ENCODE results near the gene COL5A2.

Gene COL5A2

DNA sequence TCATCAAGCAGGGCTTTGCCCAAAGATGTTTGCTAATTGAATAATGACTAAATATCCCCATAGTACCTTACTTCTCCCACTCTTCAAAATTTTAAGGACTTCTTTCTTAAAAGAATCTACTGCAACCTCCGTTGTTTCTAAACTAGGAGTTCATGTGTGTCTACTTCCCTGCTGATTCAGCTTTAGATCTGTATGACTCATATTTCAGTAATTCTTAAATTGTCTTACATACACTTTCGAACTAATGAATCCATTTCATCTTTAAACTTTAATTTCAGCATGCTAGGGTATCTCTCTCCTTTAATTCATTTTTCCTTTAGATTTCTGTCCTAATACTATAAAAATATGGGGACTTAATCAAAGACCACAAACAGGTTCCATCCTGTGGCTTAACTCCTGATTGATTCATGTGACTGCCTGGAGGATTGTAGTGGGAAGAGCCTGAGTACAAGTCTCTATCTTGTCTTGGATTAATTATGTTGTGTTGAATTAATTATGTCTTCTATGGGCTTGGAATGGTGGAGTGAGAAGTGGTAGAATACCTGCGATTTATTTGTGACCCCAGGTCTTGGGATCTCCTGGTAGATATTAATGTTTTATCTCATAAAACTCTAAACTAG lies 24.9 kb upstream of the COL5A2 start:
- no peak for DNase-seq (ENCODE audit: low read depth in 1 of 2, low spot score in 1 of 2)
- in situ Hi-C loops (cut with HindIII; ENCODE audit: low pct_unique_long_range_greater_than_20kb, low sequenced_read_pairs): no loop called here
- no peak for TF ChIP-seq JUND (IDR thresholded peaks at IDR 0.05; ENCODE audit: low read depth)

DNA sequence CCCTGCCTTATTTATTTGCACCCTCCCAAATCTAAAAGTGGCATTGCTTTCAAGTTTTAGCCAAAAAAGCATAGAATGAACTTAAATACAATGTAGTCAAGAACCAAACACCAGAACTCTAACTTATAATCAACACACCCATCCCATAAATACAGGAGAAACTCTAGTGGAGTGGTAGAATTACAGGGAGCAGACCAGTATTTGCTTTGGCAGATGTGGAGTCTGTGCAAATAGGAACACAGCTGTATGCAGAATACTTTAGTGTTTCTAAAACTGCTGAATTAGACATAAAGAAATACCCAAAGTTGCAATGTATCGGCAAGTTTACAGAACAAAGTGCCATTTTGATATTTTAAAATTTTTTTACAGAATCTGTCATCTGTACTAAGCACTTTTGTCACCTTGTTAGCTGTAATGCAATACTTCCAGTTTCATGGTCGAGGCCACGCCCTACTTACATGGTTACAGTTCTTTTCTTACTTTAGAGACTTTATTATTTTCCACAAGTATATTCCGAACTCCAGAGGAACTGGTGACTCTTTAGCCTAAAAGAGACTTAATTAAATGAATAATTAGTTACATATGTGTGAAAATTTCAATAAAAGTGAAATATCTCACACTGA lies 23.7 kb upstream of the COL5A2 start:
- no peak for TF ChIP-seq JUND (IDR thresholded peaks at IDR 0.05; ENCODE audit: low read depth)
- in situ Hi-C loops (cut with HindIII; ENCODE audit: low pct_unique_long_range_greater_than_20kb, low sequenced_read_pairs): no loop called here

DNA sequence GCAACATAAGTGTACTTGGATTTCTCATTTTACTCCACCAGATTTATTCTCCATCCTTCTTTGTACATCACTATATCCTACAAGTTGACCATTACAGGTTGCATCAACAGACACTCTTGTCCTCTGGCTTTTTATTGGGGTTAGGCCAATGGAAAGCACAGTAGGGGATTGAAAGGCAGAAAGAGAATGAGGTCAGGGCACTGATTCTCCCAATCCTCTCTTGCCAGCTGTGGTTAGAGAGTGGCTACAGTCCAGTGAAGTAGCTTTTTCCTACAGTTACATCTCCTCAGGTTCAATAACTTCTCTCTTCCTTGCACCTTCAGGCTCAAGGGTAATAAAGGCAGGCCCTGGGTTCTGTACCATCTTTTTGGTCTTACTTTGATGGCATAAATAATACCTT lies 20.2 kb upstream of the COL5A2 start:
- in situ Hi-C loops (cut with HindIII; ENCODE audit: low pct_unique_long_range_greater_than_20kb, low sequenced_read_pairs): no loop called here
- no peak for TF ChIP-seq JUND (IDR thresholded peaks at IDR 0.05; ENCODE audit: low read depth)
- DNase-seq (ENCODE audit: low read depth in 1 of 2, low spot score in 1 of 2): no peak

More for the DNA sequence above, 23.7 kb upstream of the COL5A2 start:
- DNase-seq (ENCODE audit: low read depth in 1 of 2, low spot score in 1 of 2): no peak

DNA sequence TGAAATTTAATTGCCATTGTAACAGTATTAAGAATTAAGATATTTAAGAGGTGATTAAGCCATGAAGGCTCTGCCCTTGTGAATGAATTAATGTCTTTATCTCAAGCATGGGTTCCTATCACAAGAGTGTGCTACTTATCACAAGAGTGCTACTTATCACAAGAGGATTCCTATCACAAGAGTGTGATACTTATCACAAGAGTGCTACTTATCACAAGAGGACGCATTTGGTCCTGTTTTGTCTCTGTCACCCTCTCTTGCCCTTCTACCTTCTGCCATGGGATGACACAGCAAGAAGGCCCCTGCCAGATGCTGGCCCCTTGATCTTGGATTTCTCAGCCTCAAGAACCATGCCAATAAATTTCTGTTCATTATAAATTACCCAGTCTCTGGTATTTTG lies 13.2 kb upstream of the COL5A2 start:
- in situ Hi-C loops (cut with HindIII; ENCODE audit: low pct_unique_long_range_greater_than_20kb, low sequenced_read_pairs): no loop called here
- TF ChIP-seq JUND (IDR thresholded peaks at IDR 0.05; ENCODE audit: low read depth): no peak
- no peak for DNase-seq (ENCODE audit: low read depth in 1 of 2, low spot score in 1 of 2)

DNA sequence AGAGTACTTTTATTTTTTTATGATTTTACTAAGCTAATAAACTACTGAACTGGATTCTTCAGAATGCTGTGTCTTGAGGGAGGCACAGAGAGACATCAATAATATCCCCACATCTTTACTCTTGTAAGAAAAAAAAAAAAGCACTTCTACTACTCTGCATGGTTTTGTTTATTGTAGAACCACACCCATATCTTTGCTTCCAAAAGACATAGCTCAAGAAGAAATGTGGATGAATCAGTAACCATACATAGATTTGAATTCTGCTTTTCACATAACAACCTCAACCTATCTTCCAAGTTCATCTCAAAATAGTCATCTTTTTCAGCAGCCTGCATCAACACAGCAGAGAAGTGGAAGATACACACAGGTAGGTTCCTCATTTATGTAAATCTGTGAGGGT lies 12.2 kb upstream of the COL5A2 start:
- in situ Hi-C loops (cut with HindIII; ENCODE audit: low pct_unique_long_range_greater_than_20kb, low sequenced_read_pairs): no loop called here

DNA sequence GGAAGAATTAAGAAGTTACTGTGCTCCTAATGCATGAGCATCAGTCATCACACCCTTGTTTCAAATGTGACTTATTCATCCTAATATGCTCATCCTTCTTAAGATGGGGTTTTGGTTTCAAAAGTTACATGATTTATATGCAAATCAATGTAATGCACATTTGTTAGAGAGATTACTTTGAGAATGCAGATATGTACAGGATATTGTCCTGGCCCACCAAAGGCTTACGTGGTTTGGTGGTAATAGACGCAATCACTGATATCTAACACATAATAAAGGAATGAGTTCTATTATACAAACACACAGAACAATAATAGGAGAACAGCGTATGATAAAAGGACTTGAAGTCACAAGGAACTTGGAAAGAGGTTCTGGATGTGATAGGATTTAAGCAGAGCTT lies 11.1 kb upstream of the COL5A2 start:
- TF ChIP-seq JUND (IDR thresholded peaks at IDR 0.05; ENCODE audit: low read depth): no peak
- in situ Hi-C loops (cut with HindIII; ENCODE audit: low pct_unique_long_range_greater_than_20kb, low sequenced_read_pairs): no loop called here
- no peak for DNase-seq (ENCODE audit: low read depth in 1 of 2, low spot score in 1 of 2)

More for the DNA sequence above, 12.2 kb upstream of the COL5A2 start:
- TF ChIP-seq JUND (IDR thresholded peaks at IDR 0.05; ENCODE audit: low read depth): no peak
- DNase-seq (ENCODE audit: low read depth in 1 of 2, low spot score in 1 of 2): no peak

DNA sequence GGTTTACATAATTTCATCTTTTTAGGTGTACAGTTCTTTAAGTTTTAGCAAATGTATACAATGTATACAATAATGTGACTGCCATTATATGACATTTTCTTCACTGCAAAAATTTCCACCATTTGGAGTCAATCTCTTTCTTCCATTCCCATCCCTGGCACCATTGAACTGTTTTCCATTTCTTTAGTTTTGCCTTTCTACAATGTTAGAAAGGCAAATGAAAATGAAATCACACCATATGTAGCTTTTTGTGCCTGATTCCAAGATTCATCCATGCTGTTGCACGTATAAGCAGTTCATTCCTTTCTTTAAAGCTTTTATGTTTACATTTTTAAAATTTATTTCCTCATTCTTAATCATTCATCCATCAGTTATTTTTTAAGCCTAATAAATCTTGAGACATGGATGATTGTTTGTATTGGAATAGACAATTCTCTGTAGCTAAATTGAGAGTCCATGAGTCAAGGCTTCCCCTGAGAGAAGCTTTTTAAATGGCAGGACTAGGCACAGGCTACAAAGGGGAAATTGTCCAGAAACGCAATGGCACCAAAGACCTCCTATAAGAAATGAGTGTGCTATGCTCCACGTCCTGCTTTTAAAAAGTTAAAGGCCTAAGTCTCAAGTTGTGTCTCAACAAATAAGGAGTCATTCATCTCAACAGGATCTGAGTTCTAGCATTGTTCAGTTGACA lies 8.7 kb upstream of the COL5A2 start:
- in situ Hi-C loops (cut with HindIII; ENCODE audit: low pct_unique_long_range_greater_than_20kb, low sequenced_read_pairs): no loop called here
- DNase-seq (ENCODE audit: low read depth in 1 of 2, low spot score in 1 of 2): no peak
- TF ChIP-seq JUND (IDR thresholded peaks at IDR 0.05; ENCODE audit: low read depth): no peak

DNA sequence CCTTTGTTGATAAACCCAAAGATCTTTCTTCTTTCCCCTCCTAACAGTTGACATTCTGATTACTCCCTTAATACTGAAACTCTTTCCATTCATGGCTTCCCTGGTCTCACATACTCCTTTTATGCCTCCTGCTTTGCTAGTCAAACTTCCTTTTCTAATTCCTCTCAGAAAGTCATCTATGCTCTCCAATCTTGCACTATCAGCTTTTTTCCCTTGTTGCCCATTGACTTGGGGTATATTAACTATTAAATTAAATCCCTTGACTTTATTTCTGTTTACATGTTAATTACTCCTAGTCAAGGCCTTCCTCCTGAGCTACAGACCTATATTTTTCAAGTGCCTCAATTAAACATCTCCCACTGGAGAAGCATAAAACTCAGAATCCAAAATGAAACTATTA lies 3.6 kb upstream of the COL5A2 start:
- no peak for DNase-seq (ENCODE audit: low read depth in 1 of 2, low spot score in 1 of 2)
- in situ Hi-C loops (cut with HindIII; ENCODE audit: low pct_unique_long_range_greater_than_20kb, low sequenced_read_pairs): no loop called here
- no peak for TF ChIP-seq JUND (IDR thresholded peaks at IDR 0.05; ENCODE audit: low read depth)

DNA sequence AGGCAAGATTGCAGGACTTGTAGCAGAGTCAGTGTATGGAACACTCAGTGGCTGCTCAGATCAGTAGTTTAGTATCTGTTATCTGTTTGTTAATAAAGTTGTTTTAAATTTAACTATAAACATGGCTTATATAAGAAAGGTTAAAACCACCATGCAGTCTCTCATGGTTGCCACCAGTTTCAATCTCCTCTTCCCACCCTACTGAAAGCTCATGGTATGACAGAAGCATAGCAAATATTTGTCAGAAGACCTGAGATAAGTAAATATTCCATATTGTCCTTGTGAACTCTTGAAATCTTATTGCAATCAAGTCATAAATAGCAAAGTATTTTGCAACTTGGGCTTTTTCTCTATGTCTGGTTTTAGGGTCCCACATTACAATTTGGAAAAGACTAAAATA lies 2.1 kb upstream of the COL5A2 start:
- DNase-seq (ENCODE audit: low read depth in 1 of 2, low spot score in 1 of 2): no peak
- TF ChIP-seq JUND (IDR thresholded peaks at IDR 0.05; ENCODE audit: low read depth): no peak
- in situ Hi-C loops (cut with HindIII; ENCODE audit: low pct_unique_long_range_greater_than_20kb, low sequenced_read_pairs): no loop called here

DNA sequence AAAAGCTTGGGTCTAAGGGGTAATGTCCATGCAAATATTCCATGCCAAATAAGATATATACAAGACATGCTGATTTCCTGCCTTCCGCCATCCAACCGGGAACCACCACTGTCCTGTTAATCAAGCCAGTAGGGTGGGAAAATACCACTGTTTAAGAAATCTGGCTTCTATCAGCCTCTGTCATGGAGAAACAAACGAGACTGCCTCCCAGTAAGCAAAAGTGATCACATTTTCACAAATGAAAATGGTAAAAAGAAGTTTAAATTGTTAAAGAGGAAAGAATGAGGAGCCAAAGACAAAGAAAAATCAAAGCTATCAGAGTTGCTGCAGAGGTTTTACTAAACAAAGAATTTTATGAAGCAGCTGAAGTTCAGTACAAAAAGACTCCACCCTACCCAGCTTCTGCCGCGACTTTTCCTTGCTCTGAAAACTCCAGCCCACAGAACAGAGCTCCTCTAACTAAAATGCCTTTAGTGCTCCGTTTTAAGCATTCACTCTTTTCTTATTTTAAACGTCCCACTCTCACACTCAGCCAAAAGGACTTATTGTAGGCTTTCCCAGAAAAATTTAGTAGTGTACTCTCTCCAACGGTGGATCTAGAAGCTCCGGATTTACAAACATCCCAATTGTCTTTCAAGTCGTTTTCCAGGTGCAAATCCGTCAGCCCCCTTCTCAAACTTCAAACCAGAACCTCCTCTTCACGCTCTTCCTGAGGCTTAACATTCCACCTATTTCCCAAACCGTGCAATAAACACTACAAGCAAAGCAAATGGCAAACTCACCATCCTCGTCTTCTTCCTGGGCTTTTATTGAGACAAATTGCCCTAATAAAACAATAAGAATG lies 613 bp downstream of the COL5A2 start:
- in situ Hi-C loops (cut with HindIII; ENCODE audit: low pct_unique_long_range_greater_than_20kb, low sequenced_read_pairs): no loop called here
- DNase-seq (ENCODE audit: low read depth in 1 of 2, low spot score in 1 of 2): no peak
- TF ChIP-seq JUND (IDR thresholded peaks at IDR 0.05; ENCODE audit: low read depth): no peak

DNA sequence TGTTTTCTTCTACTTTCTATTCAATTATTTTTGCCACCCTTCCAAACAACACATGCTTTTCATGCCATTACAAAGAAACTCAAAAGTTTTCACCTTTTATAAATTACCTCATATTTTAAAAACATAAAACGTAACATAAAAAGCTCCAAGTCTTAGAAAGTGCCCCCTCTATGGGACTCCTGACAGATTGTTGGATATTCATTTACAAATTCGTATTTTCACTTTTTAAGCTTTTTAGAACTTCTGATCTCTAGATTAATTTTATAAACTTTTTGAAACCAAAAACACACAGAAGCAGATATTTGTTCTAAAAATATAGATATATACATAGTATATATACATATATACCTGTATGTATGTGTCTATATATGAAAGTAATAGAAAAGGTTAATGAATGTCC lies 1.5 kb downstream of the COL5A2 start:
- no peak for TF ChIP-seq JUND (IDR thresholded peaks at IDR 0.05; ENCODE audit: low read depth)
- in situ Hi-C loops (cut with HindIII; ENCODE audit: low pct_unique_long_range_greater_than_20kb, low sequenced_read_pairs): no loop called here
- no peak for DNase-seq (ENCODE audit: low read depth in 1 of 2, low spot score in 1 of 2)

DNA sequence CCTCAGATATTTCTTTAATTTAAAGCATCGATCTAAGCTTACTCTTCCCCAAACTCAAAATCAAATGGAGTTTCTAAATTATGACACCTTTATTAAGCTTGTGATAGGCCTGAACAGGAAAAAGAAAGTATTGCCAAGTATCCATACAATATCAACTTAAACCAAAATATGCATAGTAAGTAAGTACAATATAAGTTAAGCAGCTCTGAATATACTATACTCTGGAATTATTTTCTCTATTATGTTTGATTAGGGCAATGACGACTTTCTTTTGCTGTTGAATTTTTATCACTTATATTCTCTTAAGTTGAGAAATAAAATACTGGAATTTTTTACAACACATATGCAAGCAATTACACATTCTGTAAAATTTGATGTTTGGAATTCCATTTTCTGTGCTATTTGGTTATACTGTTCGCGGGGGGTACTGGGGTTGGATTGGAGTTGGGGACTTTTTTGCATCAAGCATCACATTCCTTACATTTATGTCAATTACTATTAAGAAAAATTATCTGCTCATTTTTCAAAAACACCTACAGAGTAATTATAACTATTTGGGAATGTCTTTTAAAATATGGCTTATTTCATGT lies 2.2 kb downstream of the COL5A2 start:
- in situ Hi-C loops (cut with HindIII; ENCODE audit: low pct_unique_long_range_greater_than_20kb, low sequenced_read_pairs): no loop called here
- TF ChIP-seq JUND (IDR thresholded peaks at IDR 0.05; ENCODE audit: low read depth): no peak
- DNase-seq (ENCODE audit: low read depth in 1 of 2, low spot score in 1 of 2): no peak

Measured in T47D (cell line).